ENCODE measurements around the gene PCDH10.

- TF ChIP-seq CTCF (IDR thresholded peaks at IDR 0.05): no peak
- no peak for TF ChIP-seq POLR2AphosphoS5 (IDR thresholded peaks at IDR 0.05)
- no peak for TF ChIP-seq POLR2A (IDR thresholded peaks at IDR 0.05)
Observed at GRCh38 chr4:133152831-133153481, 3.9 kb downstream of the PCDH10 start.
